GM19035 (cell line): ENCODE data around the gene SMCO3.
"Not testable (repeated sequence)": the region's sequence is repeated elsewhere in the genome, so short reads cannot be mapped to it uniquely, and the experiment has no call there.

ENCODE experiments used
- ATAC-seq: cut with Tn5 transposase; IDR thresholded peaks from one replicate; pipeline ENCODE4 v1.9.1; 2021; ENCODE audit not compliant: unreplicated experiment

Gene SMCO3

DNA sequence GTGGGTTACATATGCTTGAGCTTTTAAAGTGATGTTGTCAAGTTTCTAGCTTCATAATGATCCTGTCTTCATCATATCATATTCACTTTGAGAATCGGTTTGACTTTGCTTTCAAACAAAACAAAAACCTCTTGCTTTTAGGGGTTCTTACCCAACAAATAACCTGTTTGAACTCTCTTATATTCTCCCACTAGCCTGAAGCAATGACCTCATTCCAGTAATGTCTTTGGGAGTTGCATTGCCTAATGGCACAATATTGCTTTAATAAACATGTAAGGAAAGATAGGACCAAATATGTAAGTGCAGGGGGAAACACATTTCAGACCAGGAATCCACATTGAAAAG lies 38.4 kb downstream of the SMCO3 start:
- ATAC-seq = no peak

DNA sequence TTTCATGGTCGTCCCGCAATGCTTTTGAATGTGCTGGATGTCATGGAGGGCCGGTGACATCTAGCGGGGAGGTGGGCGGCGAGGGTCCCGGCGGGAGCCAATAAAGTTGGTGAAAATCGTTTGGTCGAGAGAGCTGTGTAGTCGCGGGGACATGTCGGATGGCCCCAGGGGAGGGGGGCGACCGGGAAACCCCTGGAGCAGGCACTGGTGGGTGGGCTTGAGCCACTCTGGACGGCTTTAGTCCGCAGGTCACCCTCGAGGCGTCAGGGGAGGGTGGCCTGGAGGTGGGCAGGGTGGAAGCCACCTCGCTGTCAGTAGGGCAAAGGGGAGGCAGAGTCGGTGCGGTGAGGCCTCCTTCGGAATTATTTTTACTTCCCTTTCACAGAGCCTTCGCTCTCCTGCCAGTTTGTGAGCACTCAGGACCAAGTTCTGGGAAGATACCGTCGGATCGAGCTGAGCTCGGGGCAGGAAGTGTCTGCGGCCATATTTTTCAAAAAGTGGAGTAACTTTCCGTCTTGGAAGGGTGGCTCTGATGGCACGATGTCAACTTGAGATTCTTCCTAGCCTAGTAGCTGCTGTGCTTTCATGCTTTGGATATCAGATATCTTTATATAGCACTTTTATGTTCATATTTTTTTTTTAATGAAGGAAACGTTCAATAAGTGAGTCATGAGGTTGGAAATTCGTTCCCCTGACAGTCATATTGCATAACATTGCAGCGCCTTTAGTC lies 38.9 kb downstream of the SMCO3 start:
- ATAC-seq = no peak

- ATAC-seq = peak; percentile 51
Measured at GRCh38 chr12:14774074-14774905, 39.7 kb downstream of the SMCO3 start.

GRCh38 chr12:14773685-14774073 lies 40.3 kb downstream of the SMCO3 start:
- peak; percentile 16 for ATAC-seq

DNA sequence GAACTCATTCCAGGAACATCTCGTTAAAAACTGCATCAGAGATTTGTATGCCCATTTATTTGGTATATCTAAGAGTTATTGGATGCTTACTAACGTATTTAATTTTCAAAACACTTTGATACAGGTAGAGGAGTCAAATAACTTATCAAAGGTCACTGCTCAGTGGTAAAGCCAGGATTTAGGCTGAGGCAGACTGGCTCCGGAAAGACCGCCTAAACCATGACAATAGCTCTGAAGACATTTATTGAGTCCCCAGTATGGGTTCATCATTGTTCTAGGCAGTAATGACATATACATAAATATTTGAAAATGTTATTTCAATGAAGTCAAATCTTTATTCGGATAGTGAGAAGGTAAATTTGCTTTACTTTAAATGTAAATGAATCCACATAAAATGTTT lies 41.0 kb downstream of the SMCO3 start:
- no peak for ATAC-seq

DNA sequence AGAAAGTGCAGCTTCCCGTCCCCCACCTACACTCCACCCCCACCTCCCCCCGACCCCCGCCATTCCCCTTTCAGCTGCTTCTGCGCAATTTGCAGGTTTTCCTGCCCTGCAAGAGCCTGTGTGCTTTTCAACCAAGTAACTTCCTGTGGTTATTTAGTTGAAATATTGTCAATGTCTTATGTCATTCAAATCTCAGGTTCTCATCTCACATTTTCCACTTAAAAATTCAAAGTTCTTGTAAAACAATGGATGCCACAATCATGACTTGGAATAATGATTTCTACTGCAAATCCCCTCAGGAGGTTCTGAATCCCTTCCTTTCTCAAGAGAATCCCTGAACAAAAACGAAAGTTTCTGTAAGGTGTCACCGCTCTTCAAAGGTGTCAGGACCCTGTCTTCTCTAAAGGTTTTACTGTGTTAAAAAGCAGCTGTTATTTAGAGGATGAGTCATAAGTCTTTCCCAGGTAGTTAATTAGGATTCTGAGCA lies 42.3 kb downstream of the SMCO3 start:
- no peak for ATAC-seq

- ATAC-seq = peak; percentile 19
Measured at GRCh38 chr12:14770496-14771461, 43.2 kb downstream of the SMCO3 start.

- ATAC-seq = peak; percentile 41
Measured at GRCh38 chr12:14769969-14770495, 44.0 kb downstream of the SMCO3 start.

- ATAC-seq = peak; percentile 4
Measured at GRCh38 chr12:14769466-14769968, 44.5 kb downstream of the SMCO3 start.

DNA sequence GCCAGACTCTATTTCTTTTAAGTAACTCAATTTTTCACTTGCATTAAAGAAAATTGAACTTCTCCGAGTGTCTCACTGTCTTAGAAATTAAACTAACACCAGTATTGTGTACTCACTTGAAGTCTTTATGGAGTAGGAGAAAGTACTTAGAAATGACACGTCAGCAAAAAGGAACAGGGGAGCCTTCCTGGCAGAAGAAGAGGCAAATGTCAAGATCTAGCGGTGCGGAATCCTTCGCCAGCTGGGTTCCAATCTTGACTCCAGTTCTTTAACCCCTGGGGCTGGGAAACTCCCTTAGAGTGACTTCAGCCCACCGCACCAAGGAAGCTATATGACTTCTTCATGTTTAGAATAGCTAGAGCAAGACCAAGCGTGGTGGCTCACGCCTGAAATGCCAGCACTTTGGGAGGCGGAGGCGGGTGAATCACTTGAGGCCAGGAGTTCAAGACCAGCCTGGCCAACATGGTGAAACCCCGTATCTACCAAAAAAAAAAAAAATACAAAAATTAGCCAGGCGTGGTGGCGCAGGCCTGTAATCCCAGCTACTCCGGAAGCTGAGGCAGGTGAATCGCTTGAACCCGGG lies 45.1 kb downstream of the SMCO3 start:
- ATAC-seq = no peak

GRCh38 chr12:14767617-14768016 lies 46.4 kb downstream of the SMCO3 start:
- ATAC-seq = no peak

DNA sequence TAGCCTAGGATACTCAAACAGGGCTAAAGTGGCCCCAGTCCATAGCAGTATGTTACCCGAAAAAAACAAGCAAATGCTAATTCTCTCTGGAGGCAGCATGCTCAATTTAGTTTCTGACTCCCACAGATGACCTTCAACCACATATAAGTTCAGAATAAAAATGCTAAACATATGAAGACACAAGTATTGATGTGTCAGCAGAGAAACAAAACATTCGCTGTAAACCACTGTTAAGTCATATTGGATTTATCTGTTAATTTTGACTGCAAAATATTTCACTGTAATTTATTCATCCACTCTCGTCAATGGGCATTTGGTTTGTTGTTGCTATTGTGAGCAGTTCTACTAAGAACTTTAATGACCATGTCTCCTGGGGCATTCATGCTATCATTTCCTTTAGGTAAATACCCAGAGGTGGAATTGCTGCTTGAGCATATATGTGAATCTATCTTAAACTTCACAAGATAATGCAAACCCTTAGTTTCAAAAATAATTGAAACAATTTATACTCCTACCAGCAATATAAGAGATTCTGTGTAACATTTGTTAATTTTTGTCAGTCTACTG lies 47.2 kb downstream of the SMCO3 start:
- ATAC-seq = no peak

DNA sequence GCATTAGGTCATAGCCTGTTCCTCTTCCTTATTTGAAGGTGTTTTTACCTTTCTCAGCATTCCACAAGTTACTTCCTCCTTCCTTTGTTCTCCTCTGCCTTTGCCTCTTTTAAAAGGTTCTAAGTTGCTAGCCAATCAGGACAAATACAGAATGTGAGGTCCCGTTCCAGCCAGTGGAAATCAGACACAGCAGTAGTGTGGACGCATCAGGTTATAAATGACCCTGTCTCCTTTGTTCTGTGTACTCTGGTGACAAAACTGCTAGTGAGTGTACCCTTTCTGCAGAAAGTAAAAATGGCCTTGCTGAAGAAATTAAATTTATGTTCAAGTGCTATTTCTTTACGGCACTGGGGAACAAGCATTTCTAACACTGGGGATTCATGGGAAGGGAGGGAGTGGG lies 48.0 kb downstream of the SMCO3 start:
- not testable (repeated sequence) for ATAC-seq

GRCh38 chr12:14765398-14765797 lies 48.6 kb downstream of the SMCO3 start:
- no peak for ATAC-seq

GRCh38 chr12:14759711-14760280 lies 54.2 kb downstream of the SMCO3 start:
- not testable (repeated sequence) for ATAC-seq

DNA sequence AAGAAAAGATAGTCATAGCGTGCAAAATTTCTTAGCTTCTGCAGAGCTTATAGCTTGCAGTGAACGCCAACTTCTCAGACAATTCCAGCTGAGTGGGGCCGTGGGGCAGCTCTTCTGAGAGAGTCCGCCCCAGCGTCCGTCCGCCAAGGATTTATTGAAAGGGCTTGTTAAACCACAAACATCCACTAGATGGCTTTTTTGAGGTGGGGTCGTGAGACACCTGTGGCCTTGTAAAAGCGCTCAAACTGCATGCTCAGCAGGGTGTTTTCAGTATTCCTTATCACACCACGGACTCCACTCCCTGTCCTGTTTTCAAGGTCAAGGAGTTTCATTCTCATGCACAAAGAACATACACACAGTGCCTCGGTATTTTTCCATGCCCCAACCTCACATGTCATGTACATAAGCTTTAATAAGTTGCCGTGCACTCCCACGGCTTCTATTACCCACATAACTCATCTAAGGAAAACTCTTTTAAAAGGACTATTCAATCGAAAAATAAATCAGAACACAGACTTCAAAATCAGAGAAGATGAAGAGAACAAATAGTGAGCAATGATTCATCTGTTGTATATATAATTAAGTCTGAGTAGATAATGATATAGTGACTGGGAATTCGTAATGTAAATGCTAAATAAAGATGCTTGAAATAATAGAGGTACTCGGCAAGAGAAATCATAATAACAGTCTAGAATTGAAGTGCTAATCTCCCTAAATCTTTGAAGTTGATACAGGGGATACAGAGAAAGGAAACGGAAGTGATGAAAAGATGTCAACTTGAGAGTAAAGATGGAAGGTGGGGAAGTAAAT lies 57.4 kb downstream of the SMCO3 start:
- ATAC-seq = no peak
